NK-92 treated with Interleukin-12 subunit alpha and Interleukin-12 subunit beta, amount 100 ng/mL, for 24 hours (cell line): ENCODE data around the gene EPS15.
"Not testable (repeated sequence)": the region's sequence is repeated elsewhere in the genome, so short reads cannot be mapped to it uniquely, and the experiment has no call there.

ENCODE experiments used
- DNase-seq: peaks from one replicate; lab custom pipeline; 2025; lab: John Stamatoyannopoulos, UW

Gene EPS15

GRCh38 chr1:51331206-51332100 lies 187.6 kb downstream of the EPS15 start:
- no peak for DNase-seq

GRCh38 chr1:51330331-51331201 lies 188.5 kb downstream of the EPS15 start, which contains the start of gene TTC39A:
Gene TTC39A (minus strand): TSS chr1:51330562. CDS start chr1:51330477, 85 bp downstream.
- no peak for DNase-seq

- DNase-seq = no peak
Observed at GRCh38 chr1:51329443-51330325, 189.4 kb downstream of the EPS15 start.

GRCh38 chr1:51328926-51329325 lies 190.1 kb downstream of the EPS15 start:
- DNase-seq = no peak

- no peak for DNase-seq
Observed at GRCh38 chr1:51328279-51328678, 190.8 kb downstream of the EPS15 start.

GRCh38 chr1:51327386-51327785 lies 191.7 kb downstream of the EPS15 start:
- no peak for DNase-seq

GRCh38 chr1:51326839-51327238 lies 192.2 kb downstream of the EPS15 start:
- DNase-seq = no peak

GRCh38 chr1:51325878-51326755 lies 192.9 kb downstream of the EPS15 start:
- no peak for DNase-seq

- no peak for DNase-seq
Observed at GRCh38 chr1:51325391-51325790, 193.7 kb downstream of the EPS15 start.

GRCh38 chr1:51325011-51325385 lies 194.1 kb downstream of the EPS15 start:
- DNase-seq = not testable (repeated sequence)

- DNase-seq = no peak
Observed at GRCh38 chr1:51324251-51325010, 194.6 kb downstream of the EPS15 start.

GRCh38 chr1:51323778-51324177 lies 195.3 kb downstream of the EPS15 start:
- no peak for DNase-seq

- DNase-seq = no peak
Observed at GRCh38 chr1:51322417-51323101, 196.5 kb downstream of the EPS15 start.

GRCh38 chr1:51321924-51322280 lies 197.2 kb downstream of the EPS15 start:
- no peak for DNase-seq

GRCh38 chr1:51320967-51321923 lies 197.8 kb downstream of the EPS15 start:
- DNase-seq = no peak

GRCh38 chr1:51317798-51318197 lies 201.3 kb downstream of the EPS15 start:
- DNase-seq = no peak

GRCh38 chr1:51316846-51317120 lies 202.3 kb downstream of the EPS15 start:
- no peak for DNase-seq

GRCh38 chr1:51316113-51316845 lies 202.8 kb downstream of the EPS15 start:
- DNase-seq = no peak
